Activated CD4-positive, alpha-beta T cell treated with anti-CD3 and anti-CD28 coated beads, Interleukin-10, Interleukin-2, amounts not matched to agents 100 ng/mL and 50 ng/mL, durations not matched to agents 16 hours and 8 hours (primary cell): ENCODE data around the gene TXNRD2.
"Not testable (repeated sequence)": the region's sequence is repeated elsewhere in the genome, so short reads cannot be mapped to it uniquely, and the experiment has no call there.

Experiments
- DNase-seq: peaks from one replicate; pipeline ENCODE4 v3.0.0-alpha.2; 2020

TXNRD2 gene

GRCh38 chr22:19942157-19943081, 801 bp upstream of the TXNRD2 start:
- peak; percentile 39 for DNase-seq

DNA sequence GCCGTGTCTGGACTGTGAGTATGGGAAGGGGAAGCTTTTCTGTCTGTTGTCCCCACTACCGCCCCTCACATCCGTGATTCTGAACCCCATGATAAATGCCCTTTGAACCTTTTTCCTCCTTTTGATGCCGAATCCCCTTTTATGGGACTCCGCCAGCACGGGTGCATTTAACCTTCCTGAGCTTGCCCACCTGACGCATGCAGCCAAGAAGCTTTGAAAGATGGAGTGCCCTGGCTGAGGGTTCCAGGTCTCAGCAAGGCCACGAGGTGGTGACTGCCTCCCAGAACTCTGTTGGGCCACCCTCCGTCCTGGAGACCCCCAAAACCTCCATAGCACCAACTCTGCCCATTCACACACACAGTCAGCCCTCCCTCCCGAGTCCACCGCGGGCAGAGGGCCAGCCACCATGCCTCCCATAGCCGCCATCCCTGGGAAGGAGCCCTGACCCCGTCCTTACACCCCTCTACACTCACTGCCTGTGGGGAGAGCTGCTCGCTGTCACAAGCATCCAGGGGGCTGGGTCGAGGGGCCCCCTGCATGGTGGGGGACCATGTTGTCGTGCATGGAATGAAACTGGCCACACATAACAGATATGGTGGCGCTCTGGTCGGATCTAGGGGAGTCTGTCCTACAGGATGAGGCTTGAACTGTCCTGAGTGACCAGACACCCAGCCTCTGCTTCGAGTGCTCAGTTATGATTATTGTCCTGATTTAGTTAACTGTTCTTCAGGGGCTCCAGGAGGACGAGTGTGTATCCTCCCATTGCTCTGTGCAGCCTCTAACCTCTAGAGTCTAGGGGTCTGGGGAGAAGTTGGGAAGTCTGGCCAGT, 868 bp downstream of the TXNRD2 start:
- DNase-seq = no peak

GRCh38 chr22:19937616-19938473, 3.8 kb downstream of the TXNRD2 start:
- no peak for DNase-seq

- no peak for DNase-seq
Observed at GRCh38 chr22:19936513-19936912, 5.1 kb downstream of the TXNRD2 start.

DNA sequence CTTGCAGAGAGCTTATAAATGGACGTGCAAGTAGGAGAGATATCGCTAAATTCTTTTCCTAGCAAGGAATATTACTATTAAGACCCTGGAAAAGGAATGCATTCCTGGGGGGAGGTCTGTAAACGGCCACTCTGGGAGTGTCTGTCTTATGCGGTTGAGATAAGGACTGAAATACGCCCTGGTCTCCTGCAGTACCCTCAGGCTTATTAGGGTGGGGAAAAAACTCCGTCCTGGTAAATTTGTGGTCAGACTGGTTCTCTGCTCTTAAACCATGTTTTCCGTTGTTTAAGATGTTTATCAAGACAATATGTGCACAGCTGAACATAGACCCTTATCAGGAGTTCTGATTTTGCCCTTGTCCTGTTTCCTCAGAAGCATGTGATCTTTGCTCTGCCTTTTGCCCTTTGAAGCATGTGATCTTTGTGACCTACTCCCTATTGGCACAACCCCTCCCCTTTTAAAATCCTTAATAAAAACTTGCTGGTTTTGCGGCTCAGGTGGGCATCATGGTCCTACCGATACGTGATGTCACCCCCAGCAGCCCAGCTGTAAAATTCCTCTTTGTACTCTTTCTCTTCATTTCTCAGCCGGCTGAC, 6.4 kb downstream of the TXNRD2 start:
- not testable (repeated sequence) for DNase-seq

- DNase-seq = no peak
Observed at GRCh38 chr22:19933341-19934241, 8.0 kb downstream of the TXNRD2 start.

GRCh38 chr22:19932367-19933206, 9.0 kb downstream of the TXNRD2 start:
- DNase-seq = no peak

DNA sequence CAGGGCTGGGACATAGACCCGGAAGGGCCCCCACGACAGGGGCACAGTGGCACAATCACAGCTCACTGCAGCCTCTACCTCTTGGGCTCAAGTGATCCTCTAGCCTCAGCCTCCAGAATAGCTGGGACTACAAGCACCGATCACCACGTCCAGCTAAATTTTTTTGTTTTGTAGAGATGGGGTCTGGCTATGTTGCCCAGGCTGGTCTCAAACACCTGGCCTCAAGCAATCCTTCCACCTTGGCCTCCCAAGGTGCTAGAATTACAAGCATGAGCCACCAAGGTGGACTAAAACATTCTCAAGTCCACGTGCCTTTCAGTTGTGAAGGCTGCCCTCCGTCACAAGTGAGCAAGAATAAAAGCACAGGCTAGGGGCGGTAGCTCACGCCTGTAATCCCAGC, 10.1 kb downstream of the TXNRD2 start:
- no peak for DNase-seq

DNA sequence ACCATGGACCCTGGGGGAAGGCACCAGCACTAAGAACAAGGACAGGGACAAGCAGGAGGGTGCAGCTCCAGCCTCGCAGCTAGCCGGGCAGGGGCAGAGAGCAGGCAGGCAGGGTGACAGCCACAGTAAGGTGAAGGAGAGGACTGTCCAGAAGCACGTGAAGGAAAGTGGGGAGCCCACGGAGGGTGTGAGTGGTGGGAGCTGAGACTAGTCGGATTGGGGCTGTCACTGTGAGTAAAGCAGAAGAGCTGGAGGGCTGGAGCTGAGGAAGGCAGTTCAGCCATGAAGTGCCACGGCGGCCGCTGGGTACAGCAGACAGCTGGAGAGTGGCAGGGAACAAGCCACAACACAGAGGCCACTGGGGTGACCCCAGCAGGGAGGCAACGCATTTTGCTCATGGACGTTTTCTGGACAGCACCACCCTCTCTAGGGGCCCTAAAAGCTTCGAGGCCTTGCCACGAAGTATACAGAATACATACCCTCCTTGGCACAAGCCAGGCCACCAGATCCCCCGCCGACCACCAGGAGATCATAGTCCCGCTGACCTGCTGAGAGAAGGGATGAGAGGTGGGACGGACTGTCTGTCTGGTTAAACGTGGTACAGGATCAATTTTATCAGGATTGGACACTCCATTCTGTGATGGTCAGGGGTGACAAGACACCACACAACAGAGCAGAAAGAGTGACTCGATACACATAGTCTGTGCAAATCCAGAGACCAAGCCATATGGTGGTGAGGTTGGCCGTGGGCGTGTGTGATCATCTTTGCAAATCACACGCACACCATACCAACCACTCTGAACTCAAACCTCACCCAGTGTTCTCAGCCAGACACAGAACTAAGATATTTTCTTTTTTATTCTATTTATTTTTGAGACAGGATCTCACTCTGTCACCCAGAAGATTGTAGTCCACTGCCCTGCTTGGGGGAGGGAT, 10.8 kb downstream of the TXNRD2 start:
- no peak for DNase-seq

DNA sequence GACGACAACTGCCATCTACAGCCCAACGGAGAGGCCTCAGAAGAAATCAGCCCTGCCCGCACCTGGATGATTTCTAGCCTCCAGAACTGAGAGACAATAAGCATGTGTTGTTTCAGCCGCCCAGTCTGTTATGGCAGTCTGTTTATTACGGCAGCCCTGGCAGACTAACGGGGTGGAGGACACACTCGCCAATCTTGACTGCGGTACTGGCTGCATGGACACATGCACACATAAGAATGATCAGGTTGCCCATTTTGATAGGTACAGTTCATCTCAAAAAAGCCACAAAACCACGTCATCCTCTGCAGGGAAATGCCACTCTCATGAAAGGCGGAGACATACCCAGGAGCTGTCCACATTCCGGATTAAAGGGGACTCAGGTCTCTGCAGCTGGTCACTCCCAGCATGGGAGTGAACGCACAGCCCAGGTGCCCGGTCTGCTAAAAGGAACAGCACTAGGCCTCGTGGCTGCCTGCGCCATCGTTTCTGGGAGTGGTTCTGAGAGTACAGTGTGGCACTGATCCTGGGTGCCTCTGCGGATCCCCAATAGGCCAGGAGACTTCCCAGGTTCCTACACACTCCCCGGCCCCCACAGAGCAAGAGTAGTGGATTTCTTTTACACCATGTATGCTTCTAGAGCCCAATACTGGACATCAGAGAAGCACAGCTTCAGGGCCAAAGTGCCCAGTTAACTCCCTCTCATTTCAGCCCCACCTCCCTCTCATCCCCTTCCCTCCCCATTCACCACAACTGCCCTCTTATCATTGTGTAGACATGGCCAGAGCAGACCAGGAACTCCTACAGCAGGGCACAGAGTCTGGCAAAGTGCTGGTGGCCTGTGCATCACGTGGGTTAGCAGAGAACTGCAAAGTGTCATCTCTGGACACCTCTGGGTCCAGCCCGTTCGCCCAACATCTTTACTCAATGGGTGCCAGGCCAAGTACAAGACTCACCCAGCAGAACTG, 11.8 kb downstream of the TXNRD2 start:
- no peak for DNase-seq

DNA sequence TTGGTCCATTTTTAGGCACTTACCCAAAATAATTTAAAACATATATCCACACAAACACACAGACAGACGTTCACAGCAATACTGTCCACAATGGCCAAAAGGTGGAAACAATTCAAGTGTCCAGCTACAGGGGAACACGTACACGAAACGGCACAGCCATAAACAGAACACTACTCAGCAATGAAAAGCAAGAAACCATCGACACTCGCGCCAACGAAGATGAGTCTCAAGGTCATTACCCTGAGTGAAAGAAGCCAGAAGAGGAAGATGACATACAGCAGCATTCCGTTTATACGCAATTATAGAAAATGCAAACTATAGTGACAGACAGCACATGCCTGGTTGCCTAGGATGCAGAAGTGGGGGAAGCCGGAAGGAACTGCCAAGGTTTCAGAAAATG, 13.4 kb downstream of the TXNRD2 start:
- no peak for DNase-seq

GRCh38 chr22:19927696-19928095, 13.9 kb downstream of the TXNRD2 start:
- no peak for DNase-seq

DNA sequence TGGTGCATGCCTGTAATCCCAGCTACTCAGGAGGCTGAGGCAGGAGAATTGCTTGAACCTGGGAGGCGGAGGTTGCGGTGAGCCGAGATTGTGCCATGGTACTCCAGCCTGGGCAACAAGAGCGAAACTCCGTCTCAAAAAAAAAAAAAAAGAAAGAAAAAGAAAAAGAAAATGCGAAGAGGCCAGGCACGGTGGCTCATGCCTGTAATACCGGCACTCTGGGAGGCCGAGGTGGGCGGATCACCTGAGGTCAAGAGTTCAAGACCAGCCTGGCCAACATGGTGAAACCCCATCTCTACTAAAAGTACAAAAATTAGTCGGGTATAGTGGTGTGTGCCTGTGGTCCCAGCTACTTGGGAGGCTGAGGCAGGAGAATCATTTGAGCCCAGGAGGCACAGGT, 15.6 kb downstream of the TXNRD2 start:
- not testable (repeated sequence) for DNase-seq

DNA sequence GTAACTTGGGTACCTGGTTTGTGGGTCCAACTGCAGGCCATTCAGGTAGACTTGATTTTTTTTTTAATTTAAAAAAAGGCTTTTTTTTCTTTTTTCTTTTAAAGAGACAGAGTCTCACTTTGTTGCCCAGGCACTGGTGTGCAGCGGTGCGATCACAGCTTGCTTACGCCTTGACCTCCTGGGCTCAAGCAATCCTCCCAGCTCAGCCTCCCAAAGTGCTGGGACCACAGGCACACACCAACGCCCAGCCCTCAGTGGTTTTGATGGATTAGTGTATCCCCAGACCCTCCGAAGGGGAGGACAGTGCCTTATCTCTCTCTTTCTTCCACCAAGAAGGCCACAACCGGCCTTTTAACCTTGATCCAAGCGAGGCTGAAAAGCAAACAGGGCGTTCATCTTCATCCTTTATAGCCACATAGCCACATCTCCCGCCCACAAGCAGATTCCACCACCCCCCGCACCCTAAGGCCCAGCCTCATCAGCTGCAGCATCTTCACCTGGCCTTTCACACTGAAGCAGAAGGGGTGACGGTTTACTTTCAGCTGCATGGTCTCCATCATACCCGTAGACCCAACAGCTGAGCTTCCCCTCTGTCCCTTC, 17.6 kb downstream of the TXNRD2 start:
- no peak for DNase-seq

DNA sequence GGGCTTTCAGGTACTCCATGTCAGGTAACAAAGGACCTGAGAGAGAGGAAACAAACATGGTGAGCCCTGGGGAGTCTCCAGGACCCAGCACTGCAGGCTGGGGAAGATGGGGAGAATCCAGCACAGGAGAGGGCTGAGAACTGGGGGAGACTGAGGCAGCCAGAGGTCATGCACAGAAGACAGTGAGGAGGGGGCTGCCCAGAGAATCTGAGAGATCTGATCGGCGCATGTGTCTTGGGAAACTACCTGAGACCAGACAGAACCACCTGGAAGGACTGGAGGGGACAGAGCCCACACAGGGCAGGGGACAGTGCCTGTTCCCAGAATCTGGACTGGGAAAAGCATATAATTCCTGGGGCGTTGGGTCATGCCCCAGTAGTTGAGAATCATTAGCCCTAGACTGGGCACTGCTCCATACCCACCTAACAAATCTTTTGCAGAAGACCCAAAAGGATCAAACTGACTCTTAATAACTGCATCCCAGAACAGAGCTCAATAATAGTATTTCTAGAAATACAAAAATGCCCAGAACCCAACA, 20.0 kb downstream of the TXNRD2 start:
- no peak for DNase-seq

DNA sequence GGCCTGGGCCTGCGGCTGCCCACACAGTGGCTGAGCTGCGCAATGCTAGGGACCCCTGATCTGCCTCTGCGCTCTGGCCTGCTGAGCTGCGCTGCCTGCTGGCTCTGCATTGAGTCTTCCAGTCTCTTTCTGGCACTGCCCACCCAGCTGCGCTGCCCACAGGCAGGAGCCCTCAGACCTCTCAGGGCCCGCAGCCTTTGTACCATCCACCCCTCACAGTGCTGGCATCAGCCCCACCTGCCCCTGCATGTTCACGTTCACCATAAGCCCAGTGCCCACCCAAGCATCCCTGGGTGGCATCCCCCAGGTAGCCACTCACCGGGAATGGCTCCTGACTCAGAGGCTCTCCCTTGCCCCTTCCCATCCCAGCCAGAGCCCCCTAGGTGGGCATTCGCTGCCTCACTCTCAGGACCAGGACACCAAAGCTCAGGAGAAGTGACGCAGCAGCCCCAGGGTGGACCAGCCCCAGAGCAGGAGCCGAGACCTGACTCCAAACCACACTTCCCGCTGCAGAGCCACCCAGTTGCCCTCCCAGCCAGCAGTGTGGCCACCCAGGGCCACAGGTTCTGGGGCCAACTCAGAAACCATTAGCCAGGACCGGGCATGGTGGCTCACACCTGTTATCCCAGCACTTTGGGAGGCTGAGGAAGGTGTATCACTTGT, 21.8 kb downstream of the TXNRD2 start:
- no peak for DNase-seq
